ENCODE measurements around the gene PDZD8.

GRCh38 chr10:117339578-117339977 lies 35.7 kb downstream of the PDZD8 start:
- TF ChIP-seq POLR2A (IDR thresholded peaks at IDR 0.05; ENCODE audit: low read depth, low read length) (no peak), POLR2AphosphoS5 (IDR thresholded peaks at IDR 0.05; ENCODE audit: low read depth, low read length) (no peak), TAF1 (IDR thresholded peaks at IDR 0.05; ENCODE audit: borderline replicate concordance, low read depth, low read length) (no peak)
